Measurements from ENCODE around the gene FASTKD2.

DNA sequence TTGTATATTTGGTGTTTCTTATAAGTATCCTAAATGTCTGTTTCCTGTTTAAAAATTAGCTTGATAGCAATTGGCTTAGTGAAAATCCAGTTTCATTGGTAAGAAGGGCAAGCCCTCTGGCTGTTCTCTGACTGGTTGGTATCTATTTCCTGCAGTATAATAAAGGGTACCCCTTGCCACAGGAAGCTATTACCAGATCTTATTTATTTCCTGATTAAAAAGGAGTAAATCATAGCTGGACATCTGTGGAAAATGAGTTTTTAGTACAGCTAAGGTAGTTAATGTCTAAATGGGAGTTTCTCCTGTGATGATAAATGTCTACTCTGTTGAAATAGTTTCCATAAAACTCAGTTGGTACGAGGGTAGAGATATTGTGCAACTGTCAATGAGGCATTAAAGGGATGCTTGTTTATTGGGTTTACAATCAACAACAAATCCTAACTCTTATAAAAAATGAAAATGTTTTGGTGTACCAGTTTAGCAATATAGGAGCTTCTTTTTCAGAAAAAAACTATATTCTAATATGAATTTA lies 58.7 kb downstream of the FASTKD2 start:
- TF ChIP-seq POLR2A (IDR thresholded peaks at IDR 0.05) = no peak
- TF ChIP-seq, protein P1, sequence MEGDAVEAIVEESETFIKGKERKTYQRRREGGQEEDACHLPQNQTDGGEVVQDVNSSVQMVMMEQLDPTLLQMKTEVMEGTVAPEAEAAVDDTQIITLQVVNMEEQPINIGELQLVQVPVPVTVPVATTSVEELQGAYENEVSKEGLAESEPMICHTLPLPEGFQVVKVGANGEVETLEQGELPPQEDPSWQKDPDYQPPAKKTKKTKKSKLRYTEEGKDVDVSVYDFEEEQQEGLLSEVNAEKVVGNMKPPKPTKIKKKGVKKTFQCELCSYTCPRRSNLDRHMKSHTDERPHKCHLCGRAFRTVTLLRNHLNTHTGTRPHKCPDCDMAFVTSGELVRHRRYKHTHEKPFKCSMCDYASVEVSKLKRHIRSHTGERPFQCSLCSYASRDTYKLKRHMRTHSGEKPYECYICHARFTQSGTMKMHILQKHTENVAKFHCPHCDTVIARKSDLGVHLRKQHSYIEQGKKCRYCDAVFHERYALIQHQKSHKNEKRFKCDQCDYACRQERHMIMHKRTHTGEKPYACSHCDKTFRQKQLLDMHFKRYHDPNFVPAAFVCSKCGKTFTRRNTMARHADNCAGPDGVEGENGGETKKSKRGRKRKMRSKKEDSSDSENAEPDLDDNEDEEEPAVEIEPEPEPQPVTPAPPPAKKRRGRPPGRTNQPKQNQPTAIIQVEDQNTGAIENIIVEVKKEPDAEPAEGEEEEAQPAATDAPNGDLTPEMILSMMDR (IDR thresholded peaks at IDR 0.05) = no peak

All from body of pancreas (tissue), 4 donors.